ENCODE measurements around the gene TRPC4AP. TPM values are rescaled to one million over a fixed set of nuclear protein-coding genes. Genes with fewer than 3 reads are reported as not detected.

Gene TRPC4AP
- total RNA-seq, 1 donor from 2014 or later, result 118 TPM

GRCh38 chr20:35122756-35123405 is 30.3 kb upstream of the TRPC4AP start:
- Mint-ChIP-seq H3K4me1 (ENCODE audit: low read depth) (peaks cover 8% of the 10 kb centered on the region), H3K27me3 (ENCODE audit: low read depth) (no peaks in the 10 kb centered on the region), H3K9me3 (ENCODE audit: low read depth) (no peaks in the 10 kb centered on the region), H3K27ac (ENCODE audit: unreplicated experiment) (no peak overlapping the region), H3K4me3 (ENCODE audit: unreplicated experiment) (no peak overlapping the region), H3K36me3 (ENCODE audit: low read depth) (peaks cover 59% of the 10 kb centered on the region)
- no peak for DNase-seq (ENCODE audit: low spot score)
- no peak for TF ChIP-seq CTCF (IDR thresholded peaks at IDR 0.05)

GRCh38 chr20:35121186-35121585 is 28.6 kb upstream of the TRPC4AP start:
- TF ChIP-seq CTCF (IDR thresholded peaks at IDR 0.05), result no peak
- no peak for DNase-seq (ENCODE audit: low spot score)
- H3K27me3 Mint-ChIP-seq (ENCODE audit: low read depth), result no peaks in the 10 kb centered on the region
- H3K4me1 Mint-ChIP-seq (ENCODE audit: low read depth), result peaks cover 16% of the 10 kb centered on the region
- no peak overlapping the region for H3K27ac Mint-ChIP-seq (ENCODE audit: unreplicated experiment)
- H3K4me3 Mint-ChIP-seq (ENCODE audit: unreplicated experiment), result no peak overlapping the region
- peaks cover 63% of the 10 kb centered on the region for H3K36me3 Mint-ChIP-seq (ENCODE audit: low read depth)
- no peaks in the 10 kb centered on the region for H3K9me3 Mint-ChIP-seq (ENCODE audit: low read depth)

GRCh38 chr20:35120012-35120701 is 27.6 kb upstream of the TRPC4AP start:
- Mint-ChIP-seq H3K36me3 (ENCODE audit: low read depth) (peaks cover 64% of the 10 kb centered on the region), H3K27me3 (ENCODE audit: low read depth) (no peaks in the 10 kb centered on the region), H3K4me1 (ENCODE audit: low read depth) (peaks cover 16% of the 10 kb centered on the region), H3K4me3 (ENCODE audit: unreplicated experiment) (no peak overlapping the region), H3K27ac (ENCODE audit: unreplicated experiment) (no peak overlapping the region), H3K9me3 (ENCODE audit: low read depth) (no peaks in the 10 kb centered on the region)
- no peak for TF ChIP-seq CTCF (IDR thresholded peaks at IDR 0.05)
- DNase-seq (ENCODE audit: low spot score), result no peak

GRCh38 chr20:35117629-35118028 is 25.0 kb upstream of the TRPC4AP start:
- DNase-seq (ENCODE audit: low spot score), result no peak
- Mint-ChIP-seq H3K27me3 (ENCODE audit: low read depth) (no peaks in the 10 kb centered on the region), H3K9me3 (ENCODE audit: low read depth) (no peaks in the 10 kb centered on the region), H3K4me3 (ENCODE audit: unreplicated experiment) (no peak overlapping the region), H3K36me3 (ENCODE audit: low read depth) (peaks cover 55% of the 10 kb centered on the region), H3K27ac (ENCODE audit: unreplicated experiment) (no peak overlapping the region), H3K4me1 (ENCODE audit: low read depth) (peaks cover 16% of the 10 kb centered on the region)
- no peak for TF ChIP-seq CTCF (IDR thresholded peaks at IDR 0.05)

- Mint-ChIP-seq H3K27me3 (ENCODE audit: low read depth) (no peaks in the 10 kb centered on the region), H3K36me3 (ENCODE audit: low read depth) (peaks cover 55% of the 10 kb centered on the region), H3K27ac (ENCODE audit: unreplicated experiment) (peak overlapping the region; percentile 68), H3K4me1 (ENCODE audit: low read depth) (peaks cover 16% of the 10 kb centered on the region), H3K9me3 (ENCODE audit: low read depth) (no peaks in the 10 kb centered on the region), H3K4me3 (ENCODE audit: unreplicated experiment) (no peak overlapping the region)
- no peak for TF ChIP-seq CTCF (IDR thresholded peaks at IDR 0.05)
- DNase-seq (ENCODE audit: low spot score), result no peak
These were observed 24.6 kb upstream of the TRPC4AP start for GRCh38 chr20:35117196-35117595.
